Measurements from ENCODE around the gene KIAA0232. TPM values are rescaled to one million over a fixed set of nuclear protein-coding genes. Genes with fewer than 3 reads are reported as not detected.

KIAA0232 gene
- total RNA-seq, 1 donor from 2014 or later = 27.2 TPM

- peaks cover 12% of the 10 kb centered on the region for H3K27me3 Mint-ChIP-seq (ENCODE audit: unreplicated experiment)
- no peaks in the 10 kb centered on the region for H3K9me3 Mint-ChIP-seq (ENCODE audit: unreplicated experiment)
- no peaks in the 10 kb centered on the region for H3K36me3 Mint-ChIP-seq (ENCODE audit: low read depth, unreplicated experiment)
- H3K4me1 Mint-ChIP-seq (ENCODE audit: unreplicated experiment) = no peaks in the 10 kb centered on the region
- no peak overlapping the region for H3K27ac Mint-ChIP-seq (ENCODE audit: unreplicated experiment)
- TF ChIP-seq CTCF (IDR thresholded peaks at IDR 0.05; ENCODE audit: unreplicated experiment) = no peak
- DNase-seq (ENCODE audit: low spot score) = no peak
- H3K4me3 Mint-ChIP-seq (ENCODE audit: unreplicated experiment) = no peak overlapping the region
Measured at GRCh38 chr4:6769233-6769988, 13.1 kb upstream of the KIAA0232 start.

- no peaks in the 10 kb centered on the region for H3K36me3 Mint-ChIP-seq (ENCODE audit: low read depth, unreplicated experiment)
- H3K4me3 Mint-ChIP-seq (ENCODE audit: unreplicated experiment) = no peak overlapping the region
Measured at GRCh38 chr4:6769989-6770420, 12.5 kb upstream of the KIAA0232 start.

GRCh38 chr4:6770581-6771228 is 11.8 kb upstream of the KIAA0232 start:
- no peak for DNase-seq (ENCODE audit: low spot score)
- no peak for TF ChIP-seq CTCF (IDR thresholded peaks at IDR 0.05; ENCODE audit: unreplicated experiment)
- Mint-ChIP-seq H3K27me3 (ENCODE audit: unreplicated experiment) (peaks cover 14% of the 10 kb centered on the region), H3K27ac (ENCODE audit: unreplicated experiment) (no peak overlapping the region), H3K4me1 (ENCODE audit: unreplicated experiment) (no peaks in the 10 kb centered on the region), H3K9me3 (ENCODE audit: unreplicated experiment) (no peaks in the 10 kb centered on the region), H3K4me3 (ENCODE audit: unreplicated experiment) (no peak overlapping the region), H3K36me3 (ENCODE audit: low read depth, unreplicated experiment) (no peaks in the 10 kb centered on the region)

More at GRCh38 chr4:6769989-6770420, 12.5 kb upstream of the KIAA0232 start:
- no peaks in the 10 kb centered on the region for H3K4me1 Mint-ChIP-seq (ENCODE audit: unreplicated experiment)
- H3K27ac Mint-ChIP-seq (ENCODE audit: unreplicated experiment) = no peak overlapping the region
- peaks cover 14% of the 10 kb centered on the region for H3K27me3 Mint-ChIP-seq (ENCODE audit: unreplicated experiment)
- DNase-seq (ENCODE audit: low spot score) = no peak
- no peaks in the 10 kb centered on the region for H3K9me3 Mint-ChIP-seq (ENCODE audit: unreplicated experiment)
- no peak for TF ChIP-seq CTCF (IDR thresholded peaks at IDR 0.05; ENCODE audit: unreplicated experiment)

- TF ChIP-seq CTCF (IDR thresholded peaks at IDR 0.05; ENCODE audit: unreplicated experiment) = no peak
- no peaks in the 10 kb centered on the region for H3K4me1 Mint-ChIP-seq (ENCODE audit: unreplicated experiment)
- no peak overlapping the region for H3K4me3 Mint-ChIP-seq (ENCODE audit: unreplicated experiment)
- no peaks in the 10 kb centered on the region for H3K36me3 Mint-ChIP-seq (ENCODE audit: low read depth, unreplicated experiment)
- H3K9me3 Mint-ChIP-seq (ENCODE audit: unreplicated experiment) = no peaks in the 10 kb centered on the region
- H3K27ac Mint-ChIP-seq (ENCODE audit: unreplicated experiment) = no peak overlapping the region
- peaks cover 12% of the 10 kb centered on the region for H3K27me3 Mint-ChIP-seq (ENCODE audit: unreplicated experiment)
- DNase-seq (ENCODE audit: low spot score) = no peak
Measured at GRCh38 chr4:6771229-6771671, 11.3 kb upstream of the KIAA0232 start.

Data from endothelial cell (in vitro differentiated cells).